HG03135 (cell line): ENCODE results near the gene TMEM95.
A peak's percentile ranks its signal among the peaks of the same experiment; 100 is the strongest.
"Not testable (repeated sequence)": the region's sequence is repeated elsewhere in the genome, so short reads cannot be mapped to it uniquely, and the experiment has no call there.

Source experiments
- ATAC-seq: cut with Tn5 transposase; IDR thresholded peaks from one replicate; pipeline ENCODE4 v1.9.1; 2021; ENCODE audit warnings: mild to moderate bottlenecking, moderate library complexity; ENCODE audit not compliant: unreplicated experiment

Gene TMEM95

DNA sequence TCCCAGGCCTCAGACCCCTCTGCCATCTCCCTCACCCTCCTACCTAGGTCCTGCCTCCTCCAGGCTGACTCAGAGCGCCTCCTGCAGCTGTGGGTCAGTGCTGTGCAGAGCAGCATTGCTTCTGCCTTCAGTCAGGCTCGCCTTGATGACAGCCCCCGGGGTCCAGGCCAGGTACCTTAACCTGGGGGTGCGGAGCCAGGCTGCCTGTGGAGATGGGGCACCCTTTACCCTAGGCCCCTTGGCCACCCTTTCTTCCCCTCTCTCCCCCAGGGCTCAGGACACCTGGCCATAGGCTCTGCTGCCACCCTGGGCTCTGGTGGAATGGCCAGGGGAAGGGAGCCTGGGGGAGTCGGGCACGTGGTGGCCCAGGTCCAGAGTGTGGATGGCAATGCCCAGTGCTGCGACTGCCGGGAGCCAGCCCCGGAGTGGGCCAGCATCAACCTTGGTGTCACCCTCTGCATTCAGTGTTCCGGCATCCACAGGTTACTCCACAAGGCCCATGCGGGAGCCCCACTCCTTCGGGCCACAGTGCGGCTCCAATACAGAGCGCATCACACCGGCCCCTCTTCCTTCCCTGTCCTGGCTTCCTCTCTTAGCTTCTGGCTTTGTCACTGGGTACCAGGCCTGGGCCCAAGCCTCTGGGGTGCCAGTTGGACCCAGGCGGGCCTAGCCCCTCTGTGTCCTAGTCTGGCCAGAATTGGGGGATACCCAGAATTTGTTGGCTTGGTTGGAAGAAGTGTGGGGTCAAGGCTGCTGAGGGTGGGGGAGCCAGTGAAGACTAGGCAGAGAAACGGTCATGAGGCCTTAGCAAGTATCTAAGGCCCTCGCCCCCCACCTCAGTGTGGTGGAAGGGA is 8.0 kb upstream of the TMEM95 start:
- no peak for ATAC-seq

DNA sequence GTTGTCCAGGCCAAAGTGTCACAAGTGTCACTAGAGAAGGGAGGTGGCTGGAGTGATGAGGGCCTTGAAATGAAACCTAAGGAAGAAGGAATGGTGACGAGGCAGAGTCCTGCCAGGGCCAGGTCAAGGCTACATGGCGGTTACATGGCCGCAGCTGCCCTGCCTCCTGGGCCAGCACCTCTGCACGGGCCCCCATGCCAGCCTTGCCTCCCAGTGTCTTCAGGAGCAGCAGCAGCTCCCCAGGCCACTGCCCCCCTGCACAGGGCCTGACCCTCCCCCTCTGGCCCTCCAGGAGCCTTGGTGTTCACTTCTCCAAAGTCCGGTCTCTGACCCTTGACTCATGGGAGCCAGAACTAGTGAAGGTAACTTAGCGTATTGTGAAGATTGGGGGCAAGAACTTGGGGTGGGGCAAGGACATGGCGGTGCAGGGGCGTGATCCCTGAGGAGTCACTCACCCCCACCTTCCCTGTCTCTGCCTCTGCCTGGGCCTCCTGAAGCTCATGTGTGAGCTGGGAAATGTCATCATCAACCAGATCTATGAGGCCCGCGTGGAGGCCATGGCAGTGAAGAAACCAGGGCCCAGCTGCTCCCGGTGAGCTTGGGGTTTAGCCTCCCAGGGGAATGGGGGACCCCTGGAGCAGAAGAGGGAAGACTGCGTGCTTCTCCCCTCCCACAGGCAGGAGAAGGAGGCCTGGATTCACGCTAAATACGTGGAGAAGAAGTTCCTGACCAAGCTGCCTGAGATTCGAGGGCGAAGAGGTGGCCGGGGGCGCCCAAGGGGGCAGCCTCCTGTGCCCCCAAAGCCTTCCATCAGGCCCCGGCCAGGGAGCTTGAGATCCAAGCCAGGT is 7.1 kb upstream of the TMEM95 start:
- no peak for ATAC-seq

DNA sequence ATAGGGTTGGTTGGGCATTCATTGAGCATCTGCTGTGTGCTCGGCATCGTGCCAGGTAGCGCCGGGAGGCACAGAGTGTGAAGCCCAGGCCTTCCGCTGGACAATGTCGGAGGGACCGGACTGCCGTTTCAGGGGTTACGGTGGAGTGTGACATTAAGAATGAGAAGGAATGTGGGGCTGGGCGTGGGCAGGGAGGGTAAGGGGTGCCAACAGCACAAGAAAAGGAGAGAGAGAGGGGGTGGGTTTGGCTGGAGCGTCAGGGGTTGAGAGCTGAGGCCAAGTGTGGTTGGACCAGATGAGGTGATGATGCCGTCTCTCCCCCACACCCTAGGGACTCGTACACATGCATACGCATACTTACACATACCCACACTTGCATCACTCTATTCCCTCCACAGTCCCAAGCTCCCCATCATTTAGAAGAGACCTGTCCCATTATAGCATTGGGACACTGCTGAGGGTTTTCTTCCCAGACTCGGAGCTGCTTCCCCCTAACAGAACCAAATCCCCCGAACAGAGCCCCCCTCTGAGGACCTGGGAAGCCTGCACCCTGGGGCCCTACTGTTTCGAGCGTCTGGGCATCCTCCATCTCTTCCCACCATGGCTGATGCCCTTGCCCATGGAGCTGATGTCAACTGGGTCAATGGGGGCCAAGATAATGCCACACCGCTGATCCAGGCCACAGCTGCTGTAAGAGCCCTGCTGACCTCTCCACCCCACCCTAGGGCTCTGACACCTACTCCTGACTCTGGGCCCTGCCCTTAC is 6.3 kb upstream of the TMEM95 start:
- no peak for ATAC-seq

DNA sequence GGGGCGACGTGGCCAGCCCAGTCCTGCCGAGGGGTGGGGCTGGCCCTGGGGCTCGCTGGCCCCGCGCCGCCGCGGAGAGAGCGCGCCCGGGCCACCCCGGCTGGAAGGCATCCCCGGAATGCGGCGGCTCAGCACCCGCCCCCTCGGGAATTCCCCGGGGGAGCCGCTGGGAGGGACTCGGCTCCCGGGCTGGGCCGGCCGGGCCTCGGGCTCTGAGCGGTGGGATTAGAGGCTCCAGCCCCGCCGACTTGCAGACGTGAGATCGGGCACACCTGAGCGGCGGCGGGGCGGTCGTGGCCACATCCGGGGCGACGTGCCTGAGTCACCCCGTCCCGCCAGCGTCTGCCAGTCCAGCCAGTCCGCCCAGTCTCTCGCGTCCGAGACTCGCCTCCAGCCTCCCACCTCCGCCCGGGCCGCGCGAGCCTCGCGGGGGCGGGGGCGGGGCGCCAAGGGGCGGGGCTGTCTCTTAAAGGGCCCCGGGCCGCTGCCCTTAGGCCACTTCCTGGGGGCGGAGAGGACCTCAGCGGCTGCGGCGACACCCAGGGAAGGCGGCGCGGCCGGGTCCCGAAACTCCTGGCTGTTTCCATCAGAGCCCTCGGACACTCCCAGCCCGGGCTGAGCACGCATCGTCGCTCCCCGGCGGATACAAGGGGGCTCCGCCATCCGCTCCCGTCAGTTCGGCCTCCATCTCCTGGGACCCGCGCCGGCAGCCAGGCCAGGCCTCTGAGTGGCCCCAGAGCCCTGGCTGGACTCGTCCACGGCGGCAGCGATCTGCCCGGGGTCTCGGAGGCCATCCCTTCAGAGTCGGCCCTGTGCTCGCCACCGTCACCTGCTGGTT is 3.1 kb upstream of the TMEM95 start, which contains the start of gene KCTD11:
TSS of gene KCTD11 (plus strand) at position 498 of the 838 bp plus-strand sequence.
- ATAC-seq = peak; percentile 65

DNA sequence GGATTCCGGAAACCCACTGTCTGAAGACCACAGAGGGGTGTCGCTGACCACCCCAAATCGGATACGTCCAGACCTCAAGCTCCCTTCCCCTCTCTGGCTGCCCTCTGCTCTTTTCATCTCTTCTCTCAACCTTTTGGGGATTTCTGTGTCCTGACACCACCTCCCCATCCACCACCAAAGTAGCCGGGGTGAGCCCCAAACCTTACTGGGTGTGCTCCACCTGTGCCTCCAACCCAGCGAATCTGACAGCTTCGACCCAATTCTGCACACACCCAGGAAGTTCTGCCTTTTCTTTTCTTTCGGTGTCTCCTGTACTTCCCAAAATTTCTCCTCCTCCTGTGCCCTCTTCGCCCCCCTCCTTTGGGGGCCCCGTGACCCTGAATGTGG is 2.5 kb upstream of the TMEM95 start:
- no peak for ATAC-seq

DNA sequence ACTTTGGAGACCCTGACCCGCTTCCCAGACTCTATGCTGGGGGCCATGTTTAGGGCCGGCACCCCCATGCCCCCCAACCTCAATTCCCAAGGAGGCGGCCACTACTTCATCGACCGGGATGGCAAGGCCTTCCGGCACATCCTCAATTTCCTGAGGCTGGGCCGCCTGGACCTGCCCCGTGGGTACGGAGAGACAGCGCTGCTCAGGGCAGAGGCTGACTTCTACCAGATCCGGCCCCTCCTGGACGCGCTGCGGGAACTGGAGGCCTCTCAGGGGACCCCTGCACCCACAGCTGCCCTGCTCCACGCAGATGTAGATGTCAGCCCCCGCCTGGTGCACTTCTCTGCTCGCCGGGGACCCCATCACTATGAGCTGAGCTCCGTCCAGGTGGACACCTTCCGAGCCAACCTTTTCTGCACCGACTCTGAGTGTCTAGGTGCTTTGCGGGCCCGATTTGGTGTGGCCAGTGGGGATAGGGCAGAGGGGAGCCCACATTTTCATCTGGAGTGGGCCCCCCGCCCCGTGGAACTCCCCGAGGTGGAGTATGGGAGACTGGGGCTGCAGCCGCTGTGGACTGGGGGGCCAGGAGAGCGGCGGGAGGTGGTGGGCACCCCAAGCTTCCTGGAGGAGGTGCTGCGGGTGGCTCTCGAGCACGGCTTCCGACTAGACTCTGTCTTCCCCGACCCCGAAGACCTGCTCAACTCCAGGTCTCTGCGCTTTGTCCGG is 1.9 kb upstream of the TMEM95 start:
- no peak for ATAC-seq

DNA sequence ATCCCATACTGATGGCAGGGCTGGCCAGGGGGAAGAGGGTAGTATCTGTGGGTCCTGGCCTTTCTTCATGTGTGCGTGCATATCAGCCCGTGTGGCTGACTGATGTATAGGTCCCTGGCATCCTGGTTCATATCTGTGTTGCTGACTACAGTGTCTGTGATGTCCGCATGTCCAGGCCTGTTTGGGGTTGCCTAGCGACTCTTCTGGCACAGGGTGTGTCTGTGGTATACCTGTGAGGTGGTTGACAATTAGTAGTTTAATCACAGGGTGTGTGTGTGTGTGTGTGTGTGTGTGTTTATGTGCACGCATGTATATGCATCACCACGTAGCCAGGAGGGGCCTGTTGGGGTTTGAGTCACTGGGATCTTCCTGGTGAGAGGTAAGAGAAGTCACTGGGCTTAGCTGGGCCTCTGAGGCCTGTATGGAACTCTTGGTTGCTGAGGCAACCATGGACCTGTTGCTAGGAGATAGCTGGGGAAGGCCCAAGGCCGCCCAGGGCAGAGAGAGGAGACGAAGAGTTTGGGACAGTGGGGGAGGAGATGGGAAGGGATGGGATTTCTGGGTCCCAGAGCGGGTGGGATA is 603 bp upstream of the TMEM95 start:
- ATAC-seq = no peak

DNA sequence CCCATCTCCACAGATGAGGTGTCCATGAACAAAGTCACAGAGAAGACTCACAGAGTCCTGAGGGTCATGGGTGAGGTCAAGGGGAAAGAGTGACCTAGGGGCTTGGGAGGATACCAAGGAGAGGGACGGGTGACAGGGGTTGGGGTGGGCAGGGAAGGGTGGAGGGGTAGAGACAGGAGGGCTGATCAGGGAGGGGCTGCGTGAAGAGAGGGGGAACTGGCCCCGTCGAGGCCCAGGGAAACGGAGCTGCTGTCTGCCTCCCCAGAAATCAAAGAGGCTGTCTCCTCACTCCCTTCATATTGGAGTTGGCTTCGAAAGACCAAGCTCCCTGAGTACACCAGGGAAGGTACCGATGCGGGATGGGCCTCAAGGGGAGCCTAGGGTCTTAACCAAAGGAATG is 617 bp downstream of the TMEM95 start:
- no peak for ATAC-seq

DNA sequence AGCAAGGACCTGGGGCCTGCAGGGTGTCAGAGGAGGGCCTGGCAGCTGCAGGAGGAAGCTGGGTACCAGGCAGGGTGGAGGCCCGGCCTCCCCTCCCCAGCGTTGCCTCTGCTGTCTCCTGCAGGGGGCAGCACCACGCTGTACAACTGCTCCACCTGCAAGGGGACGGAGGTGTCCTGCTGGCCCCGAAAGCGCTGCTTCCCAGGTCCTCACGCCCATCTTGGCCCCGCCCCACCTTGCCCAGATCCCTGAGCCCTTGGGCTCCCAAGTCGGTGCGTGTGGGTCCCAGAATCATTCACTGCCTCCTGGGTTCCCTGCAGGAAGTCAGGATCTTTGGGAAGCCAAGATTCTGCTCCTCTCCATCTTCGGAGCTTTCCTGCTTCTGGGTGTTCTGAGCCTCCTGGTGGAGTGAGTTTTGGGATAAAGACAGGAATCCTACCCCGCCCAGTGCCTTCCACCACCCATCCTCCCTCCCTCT is 1.2 kb downstream of the TMEM95 start:
- ATAC-seq = no peak

DNA sequence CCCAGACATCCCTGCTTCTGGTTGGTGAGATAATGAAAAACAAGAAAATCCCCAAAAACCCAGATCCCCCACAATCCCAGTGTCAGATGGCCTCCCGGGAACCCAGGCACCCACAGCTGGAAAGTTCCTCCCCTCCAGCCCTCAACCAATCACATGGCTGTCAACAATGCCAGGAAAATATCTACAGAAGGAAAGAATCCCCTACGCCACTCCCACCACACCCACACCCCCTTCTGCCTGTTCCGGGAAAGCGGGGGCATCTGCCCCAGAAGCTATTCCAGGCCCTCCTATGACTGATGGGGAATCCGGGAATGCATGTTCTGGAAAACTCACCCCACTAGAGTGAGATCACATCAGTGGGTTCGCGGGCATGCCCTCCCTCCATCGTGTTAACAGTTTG is 1.8 kb downstream of the TMEM95 start:
- ATAC-seq = no peak

DNA sequence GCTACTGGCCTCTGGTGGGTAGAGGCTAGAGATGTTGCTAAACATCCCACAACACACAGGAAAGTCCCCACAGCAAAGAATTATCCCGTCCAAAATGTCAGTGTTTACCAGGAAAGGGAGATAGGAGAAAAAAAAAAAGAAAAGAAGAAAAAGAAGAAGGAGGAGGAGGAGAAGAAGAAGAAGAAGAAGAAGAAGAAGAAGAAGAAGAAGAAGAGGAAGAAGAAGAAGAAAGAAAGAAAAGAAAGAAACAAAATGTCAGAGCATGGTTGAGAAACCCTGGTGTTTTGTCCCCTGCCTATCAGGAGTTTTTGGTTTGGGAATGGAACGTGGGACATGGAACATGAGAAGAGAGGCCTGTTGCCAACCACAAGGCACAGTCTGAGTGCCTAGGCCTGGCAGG is 2.4 kb downstream of the TMEM95 start:
- ATAC-seq = no peak

DNA sequence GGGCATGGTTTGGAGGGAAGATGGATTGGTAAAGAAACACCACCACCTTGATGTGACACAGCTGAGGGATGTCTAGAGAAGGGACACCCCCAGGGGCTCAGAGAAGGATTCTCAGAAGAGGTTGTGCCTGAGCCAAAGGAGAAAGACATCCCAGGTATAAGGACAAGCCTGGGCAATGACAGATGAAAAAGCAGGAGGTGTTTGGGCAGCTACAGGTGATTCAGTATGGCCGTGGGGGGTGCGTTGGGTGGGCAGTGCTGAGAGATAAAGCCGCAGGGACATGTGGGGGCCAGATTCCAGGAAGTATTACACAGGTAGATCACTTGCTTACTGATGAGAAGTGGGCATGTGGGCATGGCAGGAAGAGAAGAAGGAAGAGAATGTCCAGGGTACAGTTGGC is 7.0 kb downstream of the TMEM95 start:
- ATAC-seq = no peak

DNA sequence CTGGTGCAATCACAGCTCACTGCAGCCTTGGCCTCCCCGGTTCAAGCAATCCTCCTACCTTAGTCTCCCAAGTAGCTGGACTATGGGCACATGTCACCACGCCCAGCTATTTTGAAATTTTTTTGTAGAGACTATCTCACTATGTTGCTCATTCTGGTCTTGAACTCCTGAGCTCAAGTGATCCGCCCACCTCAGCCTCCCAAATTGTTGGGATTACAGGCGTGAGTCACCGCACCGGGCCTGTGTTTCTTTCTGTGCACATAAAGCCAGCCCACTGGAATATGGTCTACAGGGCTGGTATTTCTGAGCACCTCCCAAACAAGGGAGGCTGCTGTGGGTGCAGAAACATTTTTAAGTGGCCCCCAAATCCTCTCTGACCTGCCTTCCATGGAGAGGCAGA is 8.4 kb downstream of the TMEM95 start:
- no peak for ATAC-seq

DNA sequence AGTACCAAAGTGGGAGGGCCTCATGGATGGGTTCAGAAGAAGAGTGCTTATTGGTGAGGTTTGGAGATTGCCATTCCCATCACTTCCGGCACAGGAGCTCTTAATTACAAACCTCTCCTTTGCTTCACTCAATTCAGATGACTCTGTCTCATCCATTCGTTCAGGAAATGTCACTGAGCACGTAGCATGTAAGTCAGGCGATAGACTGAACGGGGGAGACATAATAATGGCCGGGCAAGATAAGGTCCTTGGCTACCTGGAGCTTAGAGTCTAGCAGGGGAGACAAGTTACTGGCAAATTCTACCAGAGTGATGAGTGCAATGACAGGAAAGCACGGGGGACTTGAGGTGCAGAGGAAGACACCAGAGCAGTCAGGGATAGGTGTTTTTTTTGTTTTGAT is 11.0 kb downstream of the TMEM95 start:
- not testable (repeated sequence) for ATAC-seq

DNA sequence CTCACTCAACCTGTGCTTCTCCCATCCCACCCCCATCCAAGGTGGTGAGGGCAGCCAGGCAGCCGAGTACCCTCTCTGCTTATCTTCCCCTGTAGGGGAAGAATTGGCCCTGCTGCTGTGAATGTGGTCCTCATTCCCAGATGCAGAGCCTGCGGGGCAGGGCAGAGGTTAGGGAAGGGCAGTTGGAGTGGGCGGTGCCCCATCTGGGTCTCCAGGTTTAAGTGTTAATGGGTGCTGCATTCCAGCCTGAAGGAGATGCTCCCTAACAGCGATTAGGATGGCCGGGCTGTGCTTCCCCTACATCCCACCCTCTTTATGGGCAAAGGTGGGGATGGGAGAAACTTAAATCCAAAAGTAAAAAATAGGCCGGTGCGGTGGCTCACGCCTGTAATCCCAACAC is 12.1 kb downstream of the TMEM95 start:
- no peak for ATAC-seq

DNA sequence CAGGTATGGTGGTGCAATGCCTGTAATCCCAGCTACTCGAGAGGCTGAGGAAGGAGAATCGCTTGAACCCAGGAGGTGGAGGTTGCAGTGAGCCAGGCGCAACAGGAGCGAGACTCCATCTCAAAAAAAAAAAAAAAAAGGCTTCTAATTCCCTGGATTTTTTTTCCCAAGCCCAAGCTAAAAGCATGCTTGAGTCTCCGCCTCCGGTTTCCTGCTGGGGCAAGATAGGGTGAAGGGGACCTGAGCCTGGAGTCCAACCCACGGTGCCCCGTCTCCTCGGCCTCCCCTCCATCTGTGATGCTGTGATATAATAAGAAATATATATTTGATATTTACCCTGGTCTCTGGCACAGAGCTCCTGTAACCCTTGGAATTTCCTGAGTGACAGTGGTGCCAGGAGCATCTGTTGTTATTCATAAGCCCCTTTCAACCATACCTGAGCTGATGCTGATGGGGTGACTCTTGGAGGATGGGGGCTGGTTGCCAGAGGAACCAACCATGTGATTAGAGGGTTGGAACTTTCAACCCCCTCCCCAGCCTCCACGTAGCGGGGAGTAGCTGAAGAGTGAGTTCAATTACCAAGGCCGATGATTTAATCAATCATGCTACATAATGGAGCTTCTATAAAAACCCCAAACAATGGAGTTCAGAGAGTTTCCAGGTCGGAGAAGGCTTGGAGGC is 13.1 kb downstream of the TMEM95 start:
- no peak for ATAC-seq

DNA sequence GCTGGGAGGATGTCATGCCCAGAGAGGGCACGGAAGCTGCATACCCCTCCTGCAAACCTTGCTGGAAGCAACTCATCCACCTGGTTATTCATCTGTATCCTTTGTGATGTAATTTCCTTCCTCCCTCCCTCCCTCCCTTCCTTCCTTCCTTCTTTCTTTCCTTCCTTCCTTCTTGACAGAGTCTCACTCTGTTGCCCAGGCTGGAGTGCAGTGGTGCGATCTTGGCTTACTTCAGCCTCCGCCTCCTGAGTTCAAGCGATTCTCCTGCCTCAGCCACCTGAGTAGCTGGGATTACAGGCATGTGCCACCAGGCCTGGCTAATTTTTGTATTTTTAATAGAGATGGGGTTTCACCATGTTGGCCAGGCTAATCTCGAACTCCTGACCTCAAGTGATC is 13.6 kb downstream of the TMEM95 start:
- ATAC-seq = not testable (repeated sequence)

DNA sequence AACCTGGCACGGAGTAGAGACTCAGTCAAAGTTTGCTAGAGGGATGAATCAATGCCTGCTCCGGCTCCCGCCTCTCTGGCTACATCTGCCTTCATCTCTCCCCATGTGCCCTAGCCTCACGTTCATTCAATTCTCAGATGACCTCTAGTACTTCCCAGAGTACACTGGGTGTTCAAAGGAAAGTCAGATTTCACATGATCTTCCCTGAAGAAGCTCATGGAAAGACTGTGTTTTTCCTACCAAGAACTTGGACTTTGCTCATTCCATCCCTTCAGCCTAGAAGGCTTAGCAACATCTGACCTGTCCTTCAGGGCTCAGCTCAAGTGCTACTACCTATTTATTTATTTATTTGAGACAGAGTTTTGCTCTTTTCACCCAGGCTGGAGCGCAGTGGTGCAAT is 14.9 kb downstream of the TMEM95 start:
- ATAC-seq = no peak

DNA sequence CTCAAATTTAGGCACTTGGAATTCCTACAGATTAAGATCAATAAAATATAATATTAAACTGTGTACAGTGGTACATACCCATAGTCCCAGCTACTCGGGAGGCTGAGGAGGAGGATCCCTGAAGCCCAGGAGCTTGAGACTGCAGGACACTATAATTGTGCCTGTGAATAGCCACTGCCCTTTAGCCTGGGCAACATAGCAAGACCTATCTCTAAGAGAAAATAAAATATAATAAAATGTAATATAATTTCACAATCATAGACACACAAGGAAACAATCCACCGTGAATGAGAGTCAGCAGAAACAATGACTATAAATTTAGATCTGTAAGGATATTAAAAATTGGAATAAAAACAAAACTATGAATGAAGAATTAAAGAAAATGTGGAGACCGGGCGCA is 15.9 kb downstream of the TMEM95 start:
- ATAC-seq = no peak
